ENCODE measurements around the gene SMIM5. TPM values are rescaled to one million over a fixed set of nuclear protein-coding genes. Genes with fewer than 3 reads are reported as not detected.

The SMIM5 gene
- total RNA-seq, 3 donors from 2014 or later, result 20.7 to 41.6 (median 27.5) TPM

- DNase-seq (no peak), ATAC-seq (no peak)
- Histone ChIP-seq H3K4me1 (ENCODE audit: low read depth) (peaks cover 27% of the 10 kb centered on the region), H3K4me3 (no peak overlapping the region), H3K36me3 (ENCODE audit: low read depth) (no peaks in the 10 kb centered on the region), H3K9me3 (no peaks in the 10 kb centered on the region)
- intact Hi-C loops (cut with DNase I, micrococcal nuclease), result no loop called here
- no peak for TF ChIP-seq CTCF (IDR thresholded peaks at IDR 0.05)
These were observed 27.4 kb upstream of the SMIM5 start for GRCh38 chr17:75605790-75606189.

- DNase-seq, result no peak
- Histone ChIP-seq H3K4me1 (ENCODE audit: low read depth) (peaks cover 31% of the 10 kb centered on the region), H3K36me3 (ENCODE audit: low read depth) (no peaks in the 10 kb centered on the region), H3K9me3 (no peaks in the 10 kb centered on the region), H3K4me3 (no peak overlapping the region)
- intact Hi-C loops (cut with DNase I, micrococcal nuclease), result no loop called here
- ATAC-seq, result no peak
- TF ChIP-seq CTCF (IDR thresholded peaks at IDR 0.05), result no peak
These were observed 26.1 kb upstream of the SMIM5 start for GRCh38 chr17:75607086-75607485.

- Histone ChIP-seq H3K9me3 (no peaks in the 10 kb centered on the region), H3K4me1 (ENCODE audit: low read depth) (peaks cover 32% of the 10 kb centered on the region), H3K4me3 (no peak overlapping the region), H3K36me3 (ENCODE audit: low read depth) (no peaks in the 10 kb centered on the region)
- DNase-seq (peak; percentile 86 to 92 (median 89)), ATAC-seq (peak; percentile 80)
- TF ChIP-seq CTCF (IDR thresholded peaks at IDR 0.05), result no peak
- intact Hi-C loops (cut with DNase I, micrococcal nuclease), result no loop called here
These were observed 22.9 kb upstream of the SMIM5 start for GRCh38 chr17:75610103-75610984.

GRCh38 chr17:75611851-75612429 is 21.3 kb upstream of the SMIM5 start:
- Histone ChIP-seq H3K4me1 (ENCODE audit: low read depth) (peaks cover 38% of the 10 kb centered on the region), H3K4me3 (peak overlapping the region; percentile 18), H3K9me3 (no peaks in the 10 kb centered on the region), H3K36me3 (ENCODE audit: low read depth) (no peaks in the 10 kb centered on the region)
- no peak for TF ChIP-seq CTCF (IDR thresholded peaks at IDR 0.05)
- peak; percentile 58 for ATAC-seq
- intact Hi-C loops (cut with DNase I, micrococcal nuclease), result no loop called here
- peak in 2 of 3 donors; percentile 66 to 80 for DNase-seq

GRCh38 chr17:75612906-75613626 is 20.2 kb upstream of the SMIM5 start:
- no peaks in the 10 kb centered on the region for H3K36me3 ChIP-seq (ENCODE audit: low read depth)
- intact Hi-C loops (cut with DNase I, micrococcal nuclease), result no loop called here
- peaks cover 45% of the 10 kb centered on the region for H3K4me1 ChIP-seq (ENCODE audit: low read depth)

More at GRCh38 chr17:75612906-75613626, 20.2 kb upstream of the SMIM5 start:
- Histone ChIP-seq H3K9me3 (no peaks in the 10 kb centered on the region), H3K4me3 (no peak overlapping the region)
- TF ChIP-seq CTCF (IDR thresholded peaks at IDR 0.05), result no peak
- ATAC-seq, result no peak
- DNase-seq, result no peak
